ENCODE measurements around the gene NSFL1C.

DNA sequence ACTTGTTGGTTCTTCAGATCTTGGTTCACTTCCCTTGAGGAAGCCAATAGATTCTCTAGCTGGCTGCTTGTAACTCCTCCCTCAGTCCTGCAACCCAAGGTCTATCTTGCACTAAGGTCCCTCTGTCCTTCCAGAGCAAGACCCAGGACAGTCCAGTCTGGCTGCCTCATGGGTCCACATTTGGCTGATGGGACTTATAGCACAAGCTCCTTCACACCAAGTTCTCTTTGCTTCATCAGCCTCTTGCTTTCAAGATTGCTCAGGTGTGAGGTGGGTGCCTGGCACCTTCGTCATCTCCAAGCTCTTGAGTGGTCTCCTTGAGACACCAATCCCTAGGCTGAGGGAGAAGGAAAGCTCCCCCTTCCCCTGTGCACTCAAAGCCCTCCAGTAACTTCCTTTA is 28.3 kb downstream of the NSFL1C start:
- TF ChIP-seq EZH2phosphoT487 (IDR thresholded peaks at IDR 0.05; ENCODE audit: insufficient read depth, low read depth) (no peak), EZH2 (IDR thresholded peaks at IDR 0.05; ENCODE audit: insufficient read depth, poor library complexity, severe bottlenecking) (no peak)

All from GM23248 (cell line).